ENCODE results near the gene FYTTD1.

DNA sequence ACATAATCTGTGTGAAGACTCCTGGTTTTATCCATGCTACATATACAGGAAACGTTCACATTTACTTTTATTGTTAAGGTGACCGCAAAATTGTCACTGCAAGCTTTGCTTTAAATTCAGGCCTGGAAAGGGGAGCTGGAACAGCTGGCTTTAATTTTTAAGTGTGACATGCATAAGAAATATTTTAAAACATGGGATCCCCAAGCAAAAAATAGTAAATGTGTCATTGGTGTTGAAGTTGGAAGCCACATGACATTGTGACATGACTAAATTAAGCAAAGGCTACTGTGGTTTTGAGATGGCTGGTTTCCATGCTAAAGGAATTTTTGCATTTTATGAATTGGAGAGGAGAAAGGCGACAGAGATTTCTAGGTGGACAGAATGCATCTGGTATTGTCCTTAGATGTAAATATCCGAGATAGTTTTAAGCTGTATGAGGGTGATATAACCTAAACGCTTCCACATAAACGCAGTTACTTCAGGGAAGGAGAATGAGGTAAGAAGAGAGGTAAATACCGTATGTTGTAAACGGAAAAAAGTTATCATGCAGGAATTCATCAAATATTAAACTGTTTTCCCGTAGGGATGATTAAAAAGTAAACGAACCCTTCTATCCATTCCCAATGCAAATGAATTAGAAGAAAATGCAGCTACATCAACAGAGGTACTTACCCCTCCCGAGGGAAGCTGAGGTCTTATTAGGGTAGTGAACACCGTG, 927 bp upstream of the FYTTD1 start:
- TF ChIP-seq, protein P1, sequence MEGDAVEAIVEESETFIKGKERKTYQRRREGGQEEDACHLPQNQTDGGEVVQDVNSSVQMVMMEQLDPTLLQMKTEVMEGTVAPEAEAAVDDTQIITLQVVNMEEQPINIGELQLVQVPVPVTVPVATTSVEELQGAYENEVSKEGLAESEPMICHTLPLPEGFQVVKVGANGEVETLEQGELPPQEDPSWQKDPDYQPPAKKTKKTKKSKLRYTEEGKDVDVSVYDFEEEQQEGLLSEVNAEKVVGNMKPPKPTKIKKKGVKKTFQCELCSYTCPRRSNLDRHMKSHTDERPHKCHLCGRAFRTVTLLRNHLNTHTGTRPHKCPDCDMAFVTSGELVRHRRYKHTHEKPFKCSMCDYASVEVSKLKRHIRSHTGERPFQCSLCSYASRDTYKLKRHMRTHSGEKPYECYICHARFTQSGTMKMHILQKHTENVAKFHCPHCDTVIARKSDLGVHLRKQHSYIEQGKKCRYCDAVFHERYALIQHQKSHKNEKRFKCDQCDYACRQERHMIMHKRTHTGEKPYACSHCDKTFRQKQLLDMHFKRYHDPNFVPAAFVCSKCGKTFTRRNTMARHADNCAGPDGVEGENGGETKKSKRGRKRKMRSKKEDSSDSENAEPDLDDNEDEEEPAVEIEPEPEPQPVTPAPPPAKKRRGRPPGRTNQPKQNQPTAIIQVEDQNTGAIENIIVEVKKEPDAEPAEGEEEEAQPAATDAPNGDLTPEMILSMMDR (conservative IDR thresholded peaks at IDR 0.05; ENCODE audit: low read length), result no peak
- TF ChIP-seq EZH2phosphoT487 (IDR thresholded peaks at IDR 0.05; ENCODE audit: borderline replicate concordance), result no peak

All from Loucy (cell line).